WTC11 (cell line): ENCODE measurements around the gene C1QL4.

Experiments
- FOXJ3 ChIP-seq: sonication (generic); formaldehyde crosslinking; IDR thresholded peaks from 2 replicates; pipeline ENCODE4 v1.9.0; 2021; ENCODE audit warnings: missing genetic modification reagents, mild to moderate bottlenecking, borderline replicate concordance
- GABPB1 ChIP-seq: sonication (generic); formaldehyde crosslinking; IDR thresholded peaks from 2 replicates; pipeline ENCODE4 v1.8.1; 2023; ENCODE audit warnings: mild to moderate bottlenecking, missing genetic modification reagents
- GRHL2 ChIP-seq: fragments of 250-450 bp; sonication (Bioruptor Pico); IDR thresholded peaks from 2 replicates; pipeline ENCODE4 v1.8.0; 2022; ENCODE audit warnings: mild to moderate bottlenecking, moderate library complexity; ENCODE audit not compliant: insufficient replicate concordance, severe bottlenecking
- IRF2 ChIP-seq: sonication (generic); formaldehyde crosslinking; IDR thresholded peaks from 2 replicates; pipeline ENCODE4 v1.8.0; 2022; ENCODE audit warnings: low read depth, missing genetic modification reagents, borderline replicate concordance
- KAT7 ChIP-seq: sonication (generic); formaldehyde crosslinking; IDR thresholded peaks from 2 replicates; pipeline ENCODE4 v1.8.1; 2023; ENCODE audit warnings: missing genetic modification reagents, mild to moderate bottlenecking, borderline replicate concordance
- SP1 ChIP-seq: sonication (generic); formaldehyde crosslinking; conservative IDR thresholded peaks from 2 replicates; pipeline ENCODE4 v1.8.1; 2022; ENCODE audit warnings: missing genetic modification reagents
- TEAD4 ChIP-seq: sonication (generic); formaldehyde crosslinking; IDR thresholded peaks from 2 replicates; pipeline ENCODE4 v1.8.0; 2022; ENCODE audit warnings: mild to moderate bottlenecking, missing genetic modification reagents
- TP53 ChIP-seq: sonication (generic); formaldehyde crosslinking; IDR thresholded peaks from 2 replicates; pipeline ENCODE4 v1.8.1; 2023; ENCODE audit warnings: mild to moderate bottlenecking, missing genetic modification reagents
- ZNF671 ChIP-seq: fragments of 250-450 bp; sonication (Bioruptor Pico); IDR thresholded peaks from 2 replicates; pipeline ENCODE4 v1.8.0; 2021; ENCODE audit warnings: mild to moderate bottlenecking
- TF ChIP-seq, protein P1 (sequence below): fragments of 200-600 bp; IDR thresholded peaks from 2 replicates; pipeline ENCODE4 v1.8.0; 2022; ENCODE audit warnings: antibody characterized with exemption
- TF ChIP-seq, protein P2 (sequence below): sonication (generic); formaldehyde crosslinking; IDR thresholded peaks from 2 replicates; pipeline ENCODE4 v1.8.0; 2022; ENCODE audit warnings: mild to moderate bottlenecking, missing genetic modification reagents
- TF ChIP-seq, protein P3 (sequence below): sonication (generic); formaldehyde crosslinking; conservative IDR thresholded peaks from 2 replicates; pipeline ENCODE4 v1.8.1; 2023; ENCODE audit warnings: mild to moderate bottlenecking, low read depth, missing genetic modification reagents, moderate library complexity
- TF ChIP-seq, protein P4 (sequence below): sonication (generic); formaldehyde crosslinking; IDR thresholded peaks from 2 replicates; pipeline ENCODE4 v1.8.1; 2022; ENCODE audit warnings: mild to moderate bottlenecking, missing genetic modification reagents, moderate library complexity, borderline replicate concordance

DNA sequence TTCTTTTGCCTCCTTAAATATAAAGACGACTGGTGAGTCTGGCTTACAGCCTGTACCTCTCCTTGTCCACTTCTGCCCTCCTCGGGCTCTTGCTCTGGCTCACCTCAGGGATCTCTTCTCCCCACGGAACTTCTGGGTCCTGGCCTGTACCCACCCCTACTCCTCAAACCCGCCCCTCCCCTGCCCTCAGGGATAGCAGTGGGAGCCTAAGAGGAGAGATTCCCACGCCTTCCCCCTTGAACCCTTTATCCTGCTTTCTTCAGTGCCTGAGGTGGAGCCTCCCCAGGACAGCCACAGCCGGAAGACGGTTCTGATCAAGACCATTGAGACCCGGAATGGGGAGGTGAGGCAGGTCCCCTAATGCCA lies 39.3 kb downstream of the C1QL4 start:
- TF ChIP-seq, protein P1, sequence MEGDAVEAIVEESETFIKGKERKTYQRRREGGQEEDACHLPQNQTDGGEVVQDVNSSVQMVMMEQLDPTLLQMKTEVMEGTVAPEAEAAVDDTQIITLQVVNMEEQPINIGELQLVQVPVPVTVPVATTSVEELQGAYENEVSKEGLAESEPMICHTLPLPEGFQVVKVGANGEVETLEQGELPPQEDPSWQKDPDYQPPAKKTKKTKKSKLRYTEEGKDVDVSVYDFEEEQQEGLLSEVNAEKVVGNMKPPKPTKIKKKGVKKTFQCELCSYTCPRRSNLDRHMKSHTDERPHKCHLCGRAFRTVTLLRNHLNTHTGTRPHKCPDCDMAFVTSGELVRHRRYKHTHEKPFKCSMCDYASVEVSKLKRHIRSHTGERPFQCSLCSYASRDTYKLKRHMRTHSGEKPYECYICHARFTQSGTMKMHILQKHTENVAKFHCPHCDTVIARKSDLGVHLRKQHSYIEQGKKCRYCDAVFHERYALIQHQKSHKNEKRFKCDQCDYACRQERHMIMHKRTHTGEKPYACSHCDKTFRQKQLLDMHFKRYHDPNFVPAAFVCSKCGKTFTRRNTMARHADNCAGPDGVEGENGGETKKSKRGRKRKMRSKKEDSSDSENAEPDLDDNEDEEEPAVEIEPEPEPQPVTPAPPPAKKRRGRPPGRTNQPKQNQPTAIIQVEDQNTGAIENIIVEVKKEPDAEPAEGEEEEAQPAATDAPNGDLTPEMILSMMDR, result no peak
- TF ChIP-seq TP53 (CRISPR knock-in tag) (no peak), IRF2 (CRISPR knock-in tag) (no peak), GABPB1 (CRISPR knock-in tag) (no peak), ZNF671 (CRISPR knock-in tag) (no peak), SP1 (no peak), KAT7 (no peak), GRHL2 (CRISPR knock-in tag) (no peak), TEAD4 (no peak), FOXJ3 (no peak)
- TF ChIP-seq, protein P2, sequence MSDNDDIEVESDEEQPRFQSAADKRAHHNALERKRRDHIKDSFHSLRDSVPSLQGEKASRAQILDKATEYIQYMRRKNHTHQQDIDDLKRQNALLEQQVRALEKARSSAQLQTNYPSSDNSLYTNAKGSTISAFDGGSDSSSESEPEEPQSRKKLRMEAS (CRISPR knock-in tag), result no peak
- TF ChIP-seq, protein P3, sequence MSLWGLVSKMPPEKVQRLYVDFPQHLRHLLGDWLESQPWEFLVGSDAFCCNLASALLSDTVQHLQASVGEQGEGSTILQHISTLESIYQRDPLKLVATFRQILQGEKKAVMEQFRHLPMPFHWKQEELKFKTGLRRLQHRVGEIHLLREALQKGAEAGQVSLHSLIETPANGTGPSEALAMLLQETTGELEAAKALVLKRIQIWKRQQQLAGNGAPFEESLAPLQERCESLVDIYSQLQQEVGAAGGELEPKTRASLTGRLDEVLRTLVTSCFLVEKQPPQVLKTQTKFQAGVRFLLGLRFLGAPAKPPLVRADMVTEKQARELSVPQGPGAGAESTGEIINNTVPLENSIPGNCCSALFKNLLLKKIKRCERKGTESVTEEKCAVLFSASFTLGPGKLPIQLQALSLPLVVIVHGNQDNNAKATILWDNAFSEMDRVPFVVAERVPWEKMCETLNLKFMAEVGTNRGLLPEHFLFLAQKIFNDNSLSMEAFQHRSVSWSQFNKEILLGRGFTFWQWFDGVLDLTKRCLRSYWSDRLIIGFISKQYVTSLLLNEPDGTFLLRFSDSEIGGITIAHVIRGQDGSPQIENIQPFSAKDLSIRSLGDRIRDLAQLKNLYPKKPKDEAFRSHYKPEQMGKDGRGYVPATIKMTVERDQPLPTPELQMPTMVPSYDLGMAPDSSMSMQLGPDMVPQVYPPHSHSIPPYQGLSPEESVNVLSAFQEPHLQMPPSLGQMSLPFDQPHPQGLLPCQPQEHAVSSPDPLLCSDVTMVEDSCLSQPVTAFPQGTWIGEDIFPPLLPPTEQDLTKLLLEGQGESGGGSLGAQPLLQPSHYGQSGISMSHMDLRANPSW, result no peak
- TF ChIP-seq, protein P4, sequence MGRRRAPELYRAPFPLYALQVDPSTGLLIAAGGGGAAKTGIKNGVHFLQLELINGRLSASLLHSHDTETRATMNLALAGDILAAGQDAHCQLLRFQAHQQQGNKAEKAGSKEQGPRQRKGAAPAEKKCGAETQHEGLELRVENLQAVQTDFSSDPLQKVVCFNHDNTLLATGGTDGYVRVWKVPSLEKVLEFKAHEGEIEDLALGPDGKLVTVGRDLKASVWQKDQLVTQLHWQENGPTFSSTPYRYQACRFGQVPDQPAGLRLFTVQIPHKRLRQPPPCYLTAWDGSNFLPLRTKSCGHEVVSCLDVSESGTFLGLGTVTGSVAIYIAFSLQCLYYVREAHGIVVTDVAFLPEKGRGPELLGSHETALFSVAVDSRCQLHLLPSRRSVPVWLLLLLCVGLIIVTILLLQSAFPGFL, result no peak
